ENCODE results near the gene TJP1. TPM values are rescaled to one million over a fixed set of nuclear protein-coding genes. Genes with fewer than 3 reads are reported as not detected.

The TJP1 gene
- total RNA-seq, 2 donors from 2014 or later, result 47.2 to 70.1 TPM

GRCh38 chr15:29849716-29850115, 27.4 kb upstream of the TJP1 start:
- DNase-seq, result no peak
- no peak overlapping the region for H3K4me3 ChIP-seq
- intact Hi-C loops (cut with DNase I), result no loop called here
- H3K36me3 ChIP-seq, result no peaks in the 10 kb centered on the region
- no peaks in the 10 kb centered on the region for H3K9me3 ChIP-seq
- H3K27me3 ChIP-seq, result no peaks in the 10 kb centered on the region
- no peak for TF ChIP-seq CTCF (IDR thresholded peaks at IDR 0.05)
- H3K4me1 ChIP-seq, result no peaks in the 10 kb centered on the region
- no peak overlapping the region for H3K27ac ChIP-seq
- H3K9ac ChIP-seq (ENCODE audit: low read depth in 2 of 2, low read length in 2 of 2), result no peak overlapping the region

- no peak overlapping the region for H3K27ac ChIP-seq
- intact Hi-C loops (cut with DNase I), result no loop called here
- H3K4me3 ChIP-seq, result no peak overlapping the region
- no peaks in the 10 kb centered on the region for H3K9me3 ChIP-seq
- no peak overlapping the region for H3K9ac ChIP-seq (ENCODE audit: low read depth in 2 of 2, low read length in 2 of 2)
- no peaks in the 10 kb centered on the region for H3K36me3 ChIP-seq
- TF ChIP-seq CTCF (IDR thresholded peaks at IDR 0.05), result no peak
- no peak for DNase-seq
- no peaks in the 10 kb centered on the region for H3K4me1 ChIP-seq
- H3K27me3 ChIP-seq, result no peaks in the 10 kb centered on the region
Observed at GRCh38 chr15:29849218-29849617, 26.9 kb upstream of the TJP1 start.

- no peaks in the 10 kb centered on the region for H3K36me3 ChIP-seq
- no peak for TF ChIP-seq CTCF (IDR thresholded peaks at IDR 0.05)
- intact Hi-C loops (cut with DNase I), result no loop called here
- no peak for DNase-seq
- no peaks in the 10 kb centered on the region for H3K27me3 ChIP-seq
- H3K9ac ChIP-seq (ENCODE audit: low read depth in 2 of 2, low read length in 2 of 2), result no peak overlapping the region
- H3K4me3 ChIP-seq, result no peak overlapping the region
- H3K9me3 ChIP-seq, result no peaks in the 10 kb centered on the region
- H3K27ac ChIP-seq, result no peak overlapping the region
- no peaks in the 10 kb centered on the region for H3K4me1 ChIP-seq
Observed at GRCh38 chr15:29844290-29844903, 22.1 kb upstream of the TJP1 start.

GRCh38 chr15:29842290-29842689, 20.0 kb upstream of the TJP1 start:
- H3K9ac ChIP-seq (ENCODE audit: low read depth in 2 of 2, low read length in 2 of 2), result no peak overlapping the region
- no peaks in the 10 kb centered on the region for H3K36me3 ChIP-seq
- no peaks in the 10 kb centered on the region for H3K4me1 ChIP-seq
- no peak overlapping the region for H3K27ac ChIP-seq
- no peaks in the 10 kb centered on the region for H3K27me3 ChIP-seq
- no peak for TF ChIP-seq CTCF (IDR thresholded peaks at IDR 0.05)
- no peak overlapping the region for H3K4me3 ChIP-seq
- H3K9me3 ChIP-seq, result no peaks in the 10 kb centered on the region
- no peak for DNase-seq
- intact Hi-C loops (cut with DNase I), result no loop called here

- Histone ChIP-seq H3K36me3 (no peaks in the 10 kb centered on the region), H3K27me3 (no peaks in the 10 kb centered on the region), H3K9me3 (no peaks in the 10 kb centered on the region), H3K27ac (no peak overlapping the region), H3K4me3 (no peak overlapping the region), H3K4me1 (no peaks in the 10 kb centered on the region), H3K9ac (ENCODE audit: low read depth in 2 of 2, low read length in 2 of 2) (no peak overlapping the region)
- TF ChIP-seq CTCF (IDR thresholded peaks at IDR 0.05), result no peak
- intact Hi-C loops (cut with DNase I), result no loop called here
- DNase-seq, result no peak
Observed at GRCh38 chr15:29840926-29841325, 18.7 kb upstream of the TJP1 start.

Data from colonic mucosa (tissue), 4 donors.